Choroid plexus epithelial cell (primary cell): ENCODE data around the gene STAC.
"Not testable (repeated sequence)": the region's sequence is repeated elsewhere in the genome, so short reads cannot be mapped to it uniquely, and the experiment has no call there.

Source experiments
- DNase-seq: peaks from one replicate; pipeline ENCODE4 v3.0.0-alpha.2; 2010; ENCODE audit warnings: low read depth
- H3K4me3 ChIP-seq: 2 replicates; pipeline ENCODE4 v1.5.1; 2011; ENCODE audit warnings: low read depth, mild to moderate bottlenecking, control low read depth, low read length, moderate library complexity
- CTCF ChIP-seq: conservative IDR thresholded peaks from 2 replicates; pipeline ENCODE4 v1.5.1; 2011; ENCODE audit warnings: low read depth, mild to moderate bottlenecking, control low read depth, inconsistent platforms, low read length, moderate library complexity

STAC gene

GRCh38 chr3:36494461-36495109, 114.3 kb downstream of the STAC start:
- peak; percentile 81 for DNase-seq
- TF ChIP-seq CTCF = no peak
- no peak overlapping the region for H3K4me3 ChIP-seq

GRCh38 chr3:36496684-36497633, 116.7 kb downstream of the STAC start:
- no peak for TF ChIP-seq CTCF
- no peak overlapping the region for H3K4me3 ChIP-seq
- DNase-seq = peak; percentile 78

- H3K4me3 ChIP-seq, DNase-seq: not testable (repeated sequence)
Measured at GRCh38 chr3:36500053-36500452, 119.7 kb downstream of the STAC start.

- no peak overlapping the region for H3K4me3 ChIP-seq
- DNase-seq = no peak
- no peak for TF ChIP-seq CTCF
Measured at GRCh38 chr3:36501616-36502015, 121.3 kb downstream of the STAC start.

- no peak for DNase-seq
Measured at GRCh38 chr3:36505393-36505792, 125.1 kb downstream of the STAC start.

GRCh38 chr3:36511791-36512486, 131.6 kb downstream of the STAC start:
- DNase-seq = no peak
- H3K4me3 ChIP-seq = no peak overlapping the region
- TF ChIP-seq CTCF = no peak

More at GRCh38 chr3:36505393-36505792, 125.1 kb downstream of the STAC start:
- H3K4me3 ChIP-seq = no peak overlapping the region
- no peak for TF ChIP-seq CTCF

- no peak for TF ChIP-seq CTCF
- no peak overlapping the region for H3K4me3 ChIP-seq
- DNase-seq = no peak
Measured at GRCh38 chr3:36512555-36512954, 132.3 kb downstream of the STAC start.
